Stimulated activated memory B cell treated with anti-CD40 and anti-IgM and Interleukin-4, amounts not matched to agents 10 μg/mL and 1 μg/mL and 100 μg/mL, for 72 hours (primary cell): ENCODE data around the gene NECTIN1.

Source experiments
- ATAC-seq: fragments of 150-1000 bp; cut with Tn5 transposase; 2 replicates; pipeline ENCODE4 v1.10.0; 2021
- H3K27ac Mint-ChIP-seq: one replicate; pipeline ENCODE4 v1.8.0; 2022; ENCODE audit warnings: mild to moderate bottlenecking, mixed read lengths
- H3K27me3 Mint-ChIP-seq: one replicate; pipeline ENCODE4 v1.8.0; 2022; ENCODE audit warnings: mixed read lengths
- H3K36me3 Mint-ChIP-seq: one replicate; pipeline ENCODE4 v1.8.0; 2022; ENCODE audit warnings: mixed read lengths
- H3K4me1 Mint-ChIP-seq: one replicate; pipeline ENCODE4 v1.8.0; 2022; ENCODE audit warnings: mixed read lengths
- H3K4me3 Mint-ChIP-seq: one replicate; pipeline ENCODE4 v1.8.0; 2022; ENCODE audit warnings: mild to moderate bottlenecking, moderate library complexity, mixed read lengths
- H3K9me3 Mint-ChIP-seq: one replicate; pipeline ENCODE4 v1.8.0; 2022; ENCODE audit warnings: mixed read lengths

The NECTIN1 gene

DNA sequence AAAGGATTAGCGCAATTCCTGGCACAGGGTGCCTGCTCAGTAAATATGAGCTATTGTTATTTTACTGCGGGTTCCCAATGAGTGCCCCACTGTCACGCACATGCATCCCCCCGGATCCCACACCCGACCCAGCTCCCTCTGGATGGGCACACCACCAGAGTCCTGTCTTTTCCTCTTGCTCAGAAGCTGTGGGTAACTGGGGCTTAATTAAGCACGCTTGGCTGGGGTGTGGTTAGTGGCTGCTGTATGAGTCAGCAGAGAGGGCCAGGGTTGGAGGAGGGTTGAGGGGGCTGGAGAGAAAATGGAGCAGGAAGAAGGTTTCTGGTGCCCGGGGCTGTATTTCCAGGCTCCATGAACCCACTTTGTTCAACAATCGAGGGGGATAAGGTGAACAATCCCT, 30.3 kb upstream of the NECTIN1 start:
- Mint-ChIP-seq H3K36me3 (no peaks in the 10 kb centered on the region), H3K9me3 (no peaks in the 10 kb centered on the region), H3K27me3 (peaks cover 32% of the 10 kb centered on the region), H3K4me1 (no peaks in the 10 kb centered on the region), H3K4me3 (no peak overlapping the region), H3K27ac (no peak overlapping the region)
- ATAC-seq: no peak

DNA sequence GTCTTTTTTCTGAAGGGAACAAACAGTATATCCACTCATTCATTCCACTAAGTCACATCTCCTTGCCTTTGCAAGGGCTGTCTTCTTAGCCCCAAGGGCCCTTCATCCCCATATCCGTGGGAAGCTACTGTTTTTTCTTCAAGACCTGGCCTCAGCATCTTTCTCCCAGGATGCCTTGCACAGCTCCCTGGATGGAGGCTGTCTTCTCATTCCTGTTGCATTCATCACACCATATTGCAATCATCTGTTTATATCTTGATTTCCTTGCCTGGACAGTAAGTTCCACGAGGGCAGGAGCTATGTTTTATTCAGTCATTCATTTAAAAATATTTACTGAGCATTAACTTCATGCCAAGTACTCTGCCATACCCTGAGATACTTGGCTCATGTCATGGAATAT, 29.3 kb upstream of the NECTIN1 start:
- Mint-ChIP-seq H3K9me3 (no peaks in the 10 kb centered on the region), H3K27ac (no peak overlapping the region), H3K4me3 (no peak overlapping the region), H3K4me1 (peaks cover 6% of the 10 kb centered on the region), H3K36me3 (no peaks in the 10 kb centered on the region), H3K27me3 (peaks cover 22% of the 10 kb centered on the region)
- no peak for ATAC-seq

DNA sequence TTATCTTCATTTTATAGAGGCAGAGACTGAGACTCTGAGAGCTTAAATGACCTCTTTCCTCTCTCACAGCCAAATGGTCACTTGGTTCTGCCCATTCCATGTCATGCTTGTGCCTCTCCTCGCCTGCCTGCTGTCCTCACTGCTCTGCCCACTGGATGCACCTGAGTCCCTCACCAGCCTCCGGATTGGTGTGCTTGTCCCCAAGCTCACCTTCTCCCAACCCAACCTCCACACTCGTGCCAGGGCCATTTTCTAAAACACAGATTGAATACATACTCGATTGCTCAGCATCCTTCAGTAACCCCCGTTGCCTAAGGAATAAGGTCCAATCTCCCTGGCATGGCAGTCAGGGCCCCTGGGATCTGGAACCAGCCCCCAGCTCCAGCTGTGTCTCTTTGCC, 28.4 kb upstream of the NECTIN1 start:
- H3K4me1 Mint-ChIP-seq: peaks cover 15% of the 10 kb centered on the region
- H3K9me3 Mint-ChIP-seq: no peaks in the 10 kb centered on the region
- ATAC-seq: no peak
- no peaks in the 10 kb centered on the region for H3K36me3 Mint-ChIP-seq
- H3K4me3 Mint-ChIP-seq: no peak overlapping the region
- no peak overlapping the region for H3K27ac Mint-ChIP-seq
- H3K27me3 Mint-ChIP-seq: peaks cover 15% of the 10 kb centered on the region

GRCh38 chr11:119756169-119756865, 27.3 kb upstream of the NECTIN1 start:
- no peaks in the 10 kb centered on the region for H3K36me3 Mint-ChIP-seq
- peaks cover 25% of the 10 kb centered on the region for H3K4me1 Mint-ChIP-seq
- H3K27ac Mint-ChIP-seq: no peak overlapping the region
- H3K9me3 Mint-ChIP-seq: no peaks in the 10 kb centered on the region
- peaks cover 9% of the 10 kb centered on the region for H3K27me3 Mint-ChIP-seq
- no peak overlapping the region for H3K4me3 Mint-ChIP-seq
- ATAC-seq: no peak

DNA sequence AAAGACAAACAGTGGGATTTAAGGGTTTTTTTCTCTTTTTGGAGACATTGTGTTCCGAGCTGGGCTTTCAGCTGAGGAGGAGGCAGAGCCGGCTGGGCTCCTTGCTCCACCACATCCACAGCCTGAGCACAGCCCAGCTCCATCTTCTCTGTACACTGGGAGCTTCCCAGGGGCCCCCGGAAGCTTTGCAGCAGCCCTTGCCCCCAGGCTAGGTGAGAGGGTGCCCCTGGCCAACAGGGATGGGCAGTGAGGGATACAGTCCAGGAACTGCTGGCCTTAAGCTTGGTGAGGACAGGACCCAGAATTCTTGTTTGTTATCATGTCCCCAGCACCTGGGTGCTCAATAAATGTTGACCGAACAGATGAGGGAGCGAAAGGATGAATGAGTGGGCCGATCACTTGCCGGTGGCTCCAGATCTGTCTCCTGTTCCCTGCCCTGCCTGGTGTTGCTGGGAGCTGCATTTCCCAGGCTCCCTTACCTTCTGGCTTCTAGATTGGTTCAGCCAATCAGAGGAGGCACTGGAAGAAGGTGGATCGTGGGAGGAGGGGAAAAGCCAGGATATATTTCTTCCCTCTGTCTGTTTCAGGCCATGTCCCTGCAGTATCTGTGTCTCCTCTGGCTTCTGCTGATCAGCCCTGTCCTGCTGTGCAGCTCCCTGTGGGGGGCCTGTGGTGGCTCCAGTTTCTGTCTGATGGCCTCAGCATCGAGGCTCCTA, 26.5 kb upstream of the NECTIN1 start:
- Mint-ChIP-seq H3K36me3 (no peaks in the 10 kb centered on the region), H3K9me3 (no peaks in the 10 kb centered on the region), H3K4me1 (peaks cover 30% of the 10 kb centered on the region), H3K27ac (no peak overlapping the region), H3K4me3 (no peak overlapping the region), H3K27me3 (peaks cover 8% of the 10 kb centered on the region)
- no peak for ATAC-seq

GRCh38 chr11:119754656-119755355, 25.8 kb upstream of the NECTIN1 start:
- no peak for ATAC-seq
- Mint-ChIP-seq H3K4me1 (peaks cover 30% of the 10 kb centered on the region), H3K9me3 (no peaks in the 10 kb centered on the region), H3K27ac (no peak overlapping the region), H3K27me3 (peaks cover 8% of the 10 kb centered on the region), H3K36me3 (no peaks in the 10 kb centered on the region), H3K4me3 (no peak overlapping the region)

DNA sequence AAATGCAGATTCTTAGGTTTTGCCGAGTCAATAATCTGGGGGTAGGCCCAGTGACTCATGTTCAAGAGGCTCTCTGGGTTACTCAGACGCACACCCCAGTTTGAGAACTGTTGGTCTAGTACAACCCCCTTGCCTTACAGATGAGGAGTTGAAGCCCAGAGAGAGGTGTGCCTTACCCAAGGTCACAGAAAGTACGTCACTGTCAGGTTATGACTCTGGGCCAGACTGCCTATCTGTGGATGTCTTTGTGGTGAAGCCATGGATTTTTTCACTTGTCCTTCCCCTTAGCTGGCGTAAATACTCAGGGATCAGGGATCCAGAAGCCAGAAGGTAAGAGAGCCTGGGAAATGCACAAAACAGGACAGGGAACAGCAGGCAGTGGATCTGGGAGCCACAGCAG, 25.2 kb upstream of the NECTIN1 start:
- no peak overlapping the region for H3K27ac Mint-ChIP-seq
- no peak overlapping the region for H3K4me3 Mint-ChIP-seq
- no peaks in the 10 kb centered on the region for H3K36me3 Mint-ChIP-seq
- H3K4me1 Mint-ChIP-seq: peaks cover 30% of the 10 kb centered on the region
- H3K9me3 Mint-ChIP-seq: no peaks in the 10 kb centered on the region
- no peak for ATAC-seq
- H3K27me3 Mint-ChIP-seq: peaks cover 8% of the 10 kb centered on the region

- H3K27ac Mint-ChIP-seq: peak overlapping the region; percentile 62
- ATAC-seq: no peak
- H3K9me3 Mint-ChIP-seq: no peaks in the 10 kb centered on the region
- H3K27me3 Mint-ChIP-seq: peaks cover 10% of the 10 kb centered on the region
- no peaks in the 10 kb centered on the region for H3K36me3 Mint-ChIP-seq
- H3K4me3 Mint-ChIP-seq: no peak overlapping the region
- H3K4me1 Mint-ChIP-seq: peaks cover 30% of the 10 kb centered on the region
Observed at GRCh38 chr11:119752946-119753345, 23.9 kb upstream of the NECTIN1 start.

GRCh38 chr11:119752345-119752871, 23.4 kb upstream of the NECTIN1 start:
- peak; percentile 64 for ATAC-seq
- Mint-ChIP-seq H3K27ac (peak overlapping the region; percentile 62), H3K36me3 (no peaks in the 10 kb centered on the region), H3K9me3 (no peaks in the 10 kb centered on the region), H3K4me3 (no peak overlapping the region), H3K4me1 (peaks cover 30% of the 10 kb centered on the region), H3K27me3 (peaks cover 15% of the 10 kb centered on the region)

GRCh38 chr11:119750056-119750455, 21.1 kb upstream of the NECTIN1 start:
- Mint-ChIP-seq H3K4me3 (no peak overlapping the region), H3K4me1 (peaks cover 30% of the 10 kb centered on the region), H3K27ac (no peak overlapping the region), H3K9me3 (no peaks in the 10 kb centered on the region), H3K27me3 (peaks cover 33% of the 10 kb centered on the region), H3K36me3 (no peaks in the 10 kb centered on the region)
- ATAC-seq: no peak

GRCh38 chr11:119749006-119749565, 20.1 kb upstream of the NECTIN1 start:
- Mint-ChIP-seq H3K27me3 (peaks cover 35% of the 10 kb centered on the region), H3K4me1 (peaks cover 30% of the 10 kb centered on the region), H3K36me3 (no peaks in the 10 kb centered on the region), H3K9me3 (no peaks in the 10 kb centered on the region), H3K4me3 (no peak overlapping the region), H3K27ac (no peak overlapping the region)
- ATAC-seq: no peak

DNA sequence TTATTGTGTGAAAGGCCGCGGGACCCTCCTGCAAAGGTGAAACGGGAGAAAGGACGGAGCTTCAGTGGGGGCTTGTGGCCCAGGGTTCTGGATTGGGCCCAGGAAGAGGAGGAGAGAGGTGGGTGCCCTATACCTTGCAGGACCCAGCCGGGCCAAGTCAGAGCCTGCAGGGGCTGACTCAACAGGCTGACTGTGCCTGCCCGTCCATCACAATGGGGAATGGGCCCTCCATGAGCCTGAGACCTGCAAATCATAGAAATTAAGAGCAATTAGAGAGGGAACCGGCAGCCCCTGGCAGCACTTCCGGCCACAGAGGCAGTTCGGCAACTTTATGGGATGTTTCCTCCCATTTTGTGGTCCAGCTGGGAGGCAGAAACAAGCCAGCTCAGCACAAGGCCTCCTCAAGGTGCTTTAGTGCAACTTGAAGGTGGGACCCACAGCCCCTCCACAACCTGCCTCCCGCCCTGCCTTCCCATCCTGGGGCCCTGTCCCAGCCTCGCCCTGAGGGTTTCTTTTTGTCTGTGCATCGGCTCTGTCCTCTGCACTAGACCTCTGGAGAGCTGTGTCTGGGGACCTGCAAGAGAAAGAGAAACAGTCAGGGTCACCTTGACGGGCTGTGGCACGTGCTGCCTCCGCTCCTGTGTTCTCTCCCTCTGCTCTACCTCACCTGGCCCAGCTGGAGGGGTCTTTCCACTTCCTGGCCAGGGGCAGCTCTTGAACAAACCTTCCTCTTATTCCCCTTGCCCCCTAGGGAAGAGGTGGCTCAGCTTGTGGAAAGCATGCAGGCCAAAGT, 19.1 kb upstream of the NECTIN1 start:
- Mint-ChIP-seq H3K4me1 (peaks cover 22% of the 10 kb centered on the region), H3K4me3 (no peak overlapping the region), H3K9me3 (no peaks in the 10 kb centered on the region), H3K27me3 (peaks cover 46% of the 10 kb centered on the region), H3K27ac (no peak overlapping the region), H3K36me3 (no peaks in the 10 kb centered on the region)
- no peak for ATAC-seq

GRCh38 chr11:119745776-119746535, 17.0 kb upstream of the NECTIN1 start:
- Mint-ChIP-seq H3K9me3 (no peaks in the 10 kb centered on the region), H3K4me1 (peaks cover 13% of the 10 kb centered on the region), H3K4me3 (no peak overlapping the region), H3K27me3 (peaks cover 67% of the 10 kb centered on the region), H3K36me3 (no peaks in the 10 kb centered on the region), H3K27ac (no peak overlapping the region)
- ATAC-seq: no peak

- no peak for ATAC-seq
- Mint-ChIP-seq H3K36me3 (no peaks in the 10 kb centered on the region), H3K4me1 (peaks cover 12% of the 10 kb centered on the region), H3K4me3 (no peak overlapping the region), H3K27me3 (peaks cover 75% of the 10 kb centered on the region), H3K9me3 (no peaks in the 10 kb centered on the region), H3K27ac (no peak overlapping the region)
Observed at GRCh38 chr11:119745112-119745511, 16.1 kb upstream of the NECTIN1 start.
